K562 (cell line): ENCODE data around the gene BNC1. TPM values are rescaled to one million over a fixed set of nuclear protein-coding genes. Genes with fewer than 3 reads are reported as not detected.

Experiments
- BDP1 ChIP-seq: IDR thresholded peaks from 3 replicates; pipeline ENCODE4 v1.6.1; 2011; ENCODE audit not compliant: insufficient read length, insufficient read depth
- CBX1 ChIP-seq: sonication (generic); IDR thresholded peaks from 2 replicates; pipeline ENCODE4 v1.6.1; 2016; ENCODE audit warnings: antibody characterized with exemption, low read depth, mild to moderate bottlenecking
- GABPB2 ChIP-seq: fragments of 250-450 bp; sonication (Bioruptor Pico); conservative IDR thresholded peaks from 2 replicates; pipeline ENCODE4 v1.5.1; 2021; ENCODE audit warnings: mild to moderate bottlenecking
- PHF20 ChIP-seq: fragments of 450-650 bp; IDR thresholded peaks from 2 replicates; pipeline ENCODE4 v1.6.1; 2018; ENCODE audit not compliant: partially characterized antibody
- SETDB1 ChIP-seq: IDR thresholded peaks from one replicate; pipeline ENCODE4 v1.6.1; 2012; ENCODE audit warnings: low read length, control low read depth, inconsistent platforms
- SRSF1 ChIP-seq: fragments of 200-400 bp; formaldehyde crosslinking; IDR thresholded peaks from 2 replicates; pipeline ENCODE4 v1.6.1; 2017; ENCODE audit warnings: mild to moderate bottlenecking, low read depth, low read length, moderate library complexity
- ZBTB1 ChIP-seq: sonication (generic); formaldehyde crosslinking; IDR thresholded peaks from 2 replicates; pipeline ENCODE4 v1.8.1; 2023; ENCODE audit warnings: missing genetic modification reagents, low read depth, mild to moderate bottlenecking, borderline replicate concordance
- ZC3H11A ChIP-seq: IDR thresholded peaks from 2 replicates; pipeline ENCODE4 v1.6.1; 2012; ENCODE audit warnings: low read depth, low read length, improper control_type of control experiment
- ZNF586 ChIP-seq: fragments of 450-650 bp; formaldehyde crosslinking; conservative IDR thresholded peaks from 2 replicates; pipeline ENCODE4 v1.4.0; 2020; ENCODE audit warnings: mild to moderate bottlenecking, moderate library complexity
- ZNF589 ChIP-seq: fragments of 200-800 bp; sonication (Bioruptor generic); IDR thresholded peaks from 2 replicates; pipeline ENCODE4 v1.6.1; 2016; ENCODE audit warnings: low read depth, missing genetic modification characterization, missing compliant biosample characterization
- ZNF717 ChIP-seq: fragments of 250-450 bp; sonication (Bioruptor Pico); IDR thresholded peaks from 2 replicates; pipeline ENCODE4 v1.5.0; 2021
- polyA plus RNA-seq, 8 experiments: library from polyadenylated mRNA; depleted of rRNA in 4 of 8; stranded (reverse) in 5 of 8; unstranded in 3 of 8; fragments of >200 nt; fragmentation: Nextera tagmentation in 2 of 8; fragmentation: Illumina TruSeq in 1 of 8; extraction: Ambion mirVana in 2 of 8; extraction: Trizol in 1 of 8; gene quantifications; 2 replicates each; pipeline versions ENCODE4 v1.2.1 to v1.2.3, GENCODE V29; 2011 to 2014; ENCODE audit warnings: inconsistent platforms in 1 of 8, missing spikeins in 1 of 8
- total RNA-seq, 7 experiments: library from RNA; depleted of rRNA in 6 of 7; stranded (reverse); fragments of >200 nt in 6 of 7; fragmentation: Illumina TruSeq in 2 of 7; extraction: Trizol in 2 of 7; gene quantifications; 2 replicates each; pipeline versions ENCODE4 v1.2.1 to v1.2.3, GENCODE V29; 2011 to 2021; ENCODE audit warnings: low replicate concordance in 1 of 7
- TF ChIP-seq, protein P1 (sequence below): IDR thresholded peaks from 2 replicates; pipeline ENCODE4 v1.6.1; 2011; ENCODE audit warnings: borderline replicate concordance, low read depth, mild to moderate bottlenecking, moderate library complexity, low read length; ENCODE audit not compliant: insufficient read depth, poor library complexity, severe bottlenecking
- TF ChIP-seq, protein P2 (sequence below), 2 experiments: fragments of 450-650 bp; formaldehyde crosslinking in 1 of 2; IDR thresholded peaks; 2 replicates each; pipeline versions ENCODE4 v1.4.0 to v1.6.1; 2014 to 2020; ENCODE audit warnings: mild to moderate bottlenecking in 2 of 2, borderline replicate concordance in 1 of 2, low read depth in 1 of 2
- TF ChIP-seq, protein P3 (sequence below): sonication (generic); formaldehyde crosslinking; IDR thresholded peaks from 2 replicates; pipeline ENCODE4 v1.8.1; 2023; ENCODE audit warnings: mild to moderate bottlenecking, missing genetic modification reagents

The BNC1 gene
- total and polyA plus RNA-seq, 9 of the 15 experiments (the other 6 are each of a cell fraction or from before 2014, with no cell fraction given) = not detected

DNA sequence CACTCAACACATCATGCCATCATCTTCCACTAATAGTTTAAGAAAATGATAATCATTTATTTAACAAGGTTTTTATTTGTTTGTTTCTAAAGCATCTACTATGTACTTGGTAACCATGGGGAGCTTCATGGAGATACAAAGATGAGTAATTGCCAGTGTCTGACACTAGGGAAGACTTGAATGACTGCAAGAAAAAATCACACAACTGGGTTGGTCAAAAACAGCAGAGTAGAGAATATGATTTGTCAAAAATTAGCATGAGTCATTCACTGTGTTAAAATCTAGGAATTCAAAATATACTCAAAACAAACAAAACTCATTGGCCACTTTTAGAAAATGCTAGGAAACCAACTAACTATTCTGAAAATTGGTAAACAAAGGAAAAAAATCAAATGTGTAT lies 6.3 kb downstream of the BNC1 start (continued):
- TF ChIP-seq SETDB1 (no peak), ZC3H11A (no peak), BDP1 (no peak), ZBTB1 (CRISPR knock-in tag) (no peak), SRSF1 (no peak), ZNF717 (CRISPR knock-in tag) (no peak), ZNF589 (CRISPR knock-in tag) (no peak), CBX1 (no peak), GABPB2 (CRISPR knock-in tag) (no peak), PHF20 (no peak), ZNF586 (CRISPR knock-in tag) (no peak)
- TF ChIP-seq, protein P1, sequence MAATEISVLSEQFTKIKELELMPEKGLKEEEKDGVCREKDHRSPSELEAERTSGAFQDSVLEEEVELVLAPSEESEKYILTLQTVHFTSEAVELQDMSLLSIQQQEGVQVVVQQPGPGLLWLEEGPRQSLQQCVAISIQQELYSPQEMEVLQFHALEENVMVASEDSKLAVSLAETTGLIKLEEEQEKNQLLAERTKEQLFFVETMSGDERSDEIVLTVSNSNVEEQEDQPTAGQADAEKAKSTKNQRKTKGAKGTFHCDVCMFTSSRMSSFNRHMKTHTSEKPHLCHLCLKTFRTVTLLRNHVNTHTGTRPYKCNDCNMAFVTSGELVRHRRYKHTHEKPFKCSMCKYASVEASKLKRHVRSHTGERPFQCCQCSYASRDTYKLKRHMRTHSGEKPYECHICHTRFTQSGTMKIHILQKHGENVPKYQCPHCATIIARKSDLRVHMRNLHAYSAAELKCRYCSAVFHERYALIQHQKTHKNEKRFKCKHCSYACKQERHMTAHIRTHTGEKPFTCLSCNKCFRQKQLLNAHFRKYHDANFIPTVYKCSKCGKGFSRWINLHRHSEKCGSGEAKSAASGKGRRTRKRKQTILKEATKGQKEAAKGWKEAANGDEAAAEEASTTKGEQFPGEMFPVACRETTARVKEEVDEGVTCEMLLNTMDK = no peak
- TF ChIP-seq, protein P2, sequence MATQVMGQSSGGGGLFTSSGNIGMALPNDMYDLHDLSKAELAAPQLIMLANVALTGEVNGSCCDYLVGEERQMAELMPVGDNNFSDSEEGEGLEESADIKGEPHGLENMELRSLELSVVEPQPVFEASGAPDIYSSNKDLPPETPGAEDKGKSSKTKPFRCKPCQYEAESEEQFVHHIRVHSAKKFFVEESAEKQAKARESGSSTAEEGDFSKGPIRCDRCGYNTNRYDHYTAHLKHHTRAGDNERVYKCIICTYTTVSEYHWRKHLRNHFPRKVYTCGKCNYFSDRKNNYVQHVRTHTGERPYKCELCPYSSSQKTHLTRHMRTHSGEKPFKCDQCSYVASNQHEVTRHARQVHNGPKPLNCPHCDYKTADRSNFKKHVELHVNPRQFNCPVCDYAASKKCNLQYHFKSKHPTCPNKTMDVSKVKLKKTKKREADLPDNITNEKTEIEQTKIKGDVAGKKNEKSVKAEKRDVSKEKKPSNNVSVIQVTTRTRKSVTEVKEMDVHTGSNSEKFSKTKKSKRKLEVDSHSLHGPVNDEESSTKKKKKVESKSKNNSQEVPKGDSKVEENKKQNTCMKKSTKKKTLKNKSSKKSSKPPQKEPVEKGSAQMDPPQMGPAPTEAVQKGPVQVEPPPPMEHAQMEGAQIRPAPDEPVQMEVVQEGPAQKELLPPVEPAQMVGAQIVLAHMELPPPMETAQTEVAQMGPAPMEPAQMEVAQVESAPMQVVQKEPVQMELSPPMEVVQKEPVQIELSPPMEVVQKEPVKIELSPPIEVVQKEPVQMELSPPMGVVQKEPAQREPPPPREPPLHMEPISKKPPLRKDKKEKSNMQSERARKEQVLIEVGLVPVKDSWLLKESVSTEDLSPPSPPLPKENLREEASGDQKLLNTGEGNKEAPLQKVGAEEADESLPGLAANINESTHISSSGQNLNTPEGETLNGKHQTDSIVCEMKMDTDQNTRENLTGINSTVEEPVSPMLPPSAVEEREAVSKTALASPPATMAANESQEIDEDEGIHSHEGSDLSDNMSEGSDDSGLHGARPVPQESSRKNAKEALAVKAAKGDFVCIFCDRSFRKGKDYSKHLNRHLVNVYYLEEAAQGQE (IDR thresholded peaks at IDR 0.05; ENCODE audit: borderline replicate concordance) = no peak
- TF ChIP-seq, protein P2 (CRISPR knock-in tag; IDR thresholded peaks at IDR 0.05; ENCODE audit: low read depth) = no peak
- TF ChIP-seq, protein P3, sequence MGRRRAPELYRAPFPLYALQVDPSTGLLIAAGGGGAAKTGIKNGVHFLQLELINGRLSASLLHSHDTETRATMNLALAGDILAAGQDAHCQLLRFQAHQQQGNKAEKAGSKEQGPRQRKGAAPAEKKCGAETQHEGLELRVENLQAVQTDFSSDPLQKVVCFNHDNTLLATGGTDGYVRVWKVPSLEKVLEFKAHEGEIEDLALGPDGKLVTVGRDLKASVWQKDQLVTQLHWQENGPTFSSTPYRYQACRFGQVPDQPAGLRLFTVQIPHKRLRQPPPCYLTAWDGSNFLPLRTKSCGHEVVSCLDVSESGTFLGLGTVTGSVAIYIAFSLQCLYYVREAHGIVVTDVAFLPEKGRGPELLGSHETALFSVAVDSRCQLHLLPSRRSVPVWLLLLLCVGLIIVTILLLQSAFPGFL (CRISPR knock-in tag) = no peak
